H9 (cell line): ENCODE results near the gene RHOV. TPM values are rescaled to one million over a fixed set of nuclear protein-coding genes. Genes with fewer than 3 reads are reported as not detected.

Source experiments
- DNase-seq: peaks from one replicate; pipeline ENCODE4 v3.0.0-alpha.2; 2017
- H2AFZ ChIP-seq: one replicate; pipeline ENCODE4 v1.6.1; 2013; ENCODE audit warnings: mild to moderate bottlenecking, low read length, control low read depth, moderate library complexity
- H2AK5ac ChIP-seq: 2 replicates; pipeline ENCODE4 v1.6.1; 2013; ENCODE audit warnings: low read length, control low read depth, mixed read lengths; ENCODE audit not compliant: insufficient read length
- H2BK120ac ChIP-seq: one replicate; pipeline ENCODE4 v1.6.1; 2013; ENCODE audit warnings: low read depth, mild to moderate bottlenecking, low read length, control low read depth, inconsistent platforms; ENCODE audit not compliant: poor library complexity, severe bottlenecking
- H2BK12ac ChIP-seq: 2 replicates; pipeline ENCODE4 v1.6.1; 2013; ENCODE audit warnings: low read length, control low read depth, mixed read lengths, low read depth; ENCODE audit not compliant: insufficient read length
- H2BK15ac ChIP-seq: 2 replicates; pipeline ENCODE4 v1.6.1; 2013; ENCODE audit warnings: low read depth, low read length, control low read depth
- H2BK20ac ChIP-seq: one replicate; pipeline ENCODE4 v1.6.1; 2013; ENCODE audit warnings: low read depth, mild to moderate bottlenecking, low read length, control low read depth, inconsistent platforms; ENCODE audit not compliant: poor library complexity, severe bottlenecking
- H2BK5ac ChIP-seq: 2 replicates; pipeline ENCODE4 v1.6.1; 2013; ENCODE audit warnings: low read length, control low read depth, mixed read lengths; ENCODE audit not compliant: insufficient read length
- H3K14ac ChIP-seq: 2 replicates; pipeline ENCODE4 v1.6.1; 2013; ENCODE audit warnings: low read length, control low read depth; ENCODE audit not compliant: insufficient read depth
- H3K18ac ChIP-seq: 2 replicates; pipeline ENCODE4 v1.6.1; 2013; ENCODE audit warnings: low read depth, mild to moderate bottlenecking, mixed read lengths, low read length, control low read depth; ENCODE audit not compliant: insufficient read length
- H3K23ac ChIP-seq: 2 replicates; pipeline ENCODE4 v1.6.1; 2013; ENCODE audit warnings: low read length, control low read depth, mixed read lengths, low read depth; ENCODE audit not compliant: insufficient read length
- H3K23me2 ChIP-seq: 2 replicates; pipeline ENCODE4 v1.6.1; 2013; ENCODE audit warnings: low read depth, mild to moderate bottlenecking, mixed read lengths, low read length, control low read depth; ENCODE audit not compliant: insufficient read length, poor library complexity, severe bottlenecking
- H3K27ac ChIP-seq: 2 replicates; pipeline ENCODE4 v1.5.1; 2013; ENCODE audit warnings: low read length, control low read depth, mixed read lengths, low read depth; ENCODE audit not compliant: insufficient read length
- H3K27me3 ChIP-seq: 2 replicates; pipeline ENCODE4 v1.6.1; 2013; ENCODE audit warnings: low read length, control low read depth, inconsistent platforms; ENCODE audit not compliant: insufficient read depth
- H3K4ac ChIP-seq: 2 replicates; pipeline ENCODE4 v1.6.1; 2013; ENCODE audit warnings: low read depth, mild to moderate bottlenecking, control low read depth, inconsistent platforms, low read length, moderate library complexity
- H3K4me1 ChIP-seq: 2 replicates; pipeline ENCODE4 v1.6.1; 2013; ENCODE audit warnings: low read length, control low read depth, inconsistent platforms; ENCODE audit not compliant: insufficient read depth
- H3K4me2 ChIP-seq: 2 replicates; pipeline ENCODE4 v1.6.1; 2013; ENCODE audit warnings: low read length, control low read depth, mixed read lengths; ENCODE audit not compliant: insufficient read length, insufficient read depth
- H3K56ac ChIP-seq: 2 replicates; pipeline ENCODE4 v1.6.1; 2013; ENCODE audit warnings: low read depth, mild to moderate bottlenecking, mixed read lengths, low read length, control low read depth; ENCODE audit not compliant: insufficient read length
- H3K79me1 ChIP-seq: 2 replicates; pipeline ENCODE4 v1.6.1; 2013; ENCODE audit warnings: low read depth, mild to moderate bottlenecking, moderate library complexity, low read length, control low read depth, inconsistent platforms; ENCODE audit not compliant: insufficient read depth, poor library complexity, severe bottlenecking
- H3K79me2 ChIP-seq: 2 replicates; pipeline ENCODE4 v1.6.1; 2013; ENCODE audit warnings: low read length, control low read depth, inconsistent platforms; ENCODE audit not compliant: insufficient read depth
- H3K9ac ChIP-seq: 2 replicates; pipeline ENCODE4 v1.6.1; 2013; ENCODE audit warnings: low read length, control low read depth, mixed read lengths; ENCODE audit not compliant: insufficient read length; ENCODE audit errors: extremely low read depth
- H3K9me3 ChIP-seq: one replicate; pipeline ENCODE4 v1.6.1; 2013; ENCODE audit warnings: low read depth, low read length, inconsistent platforms; ENCODE audit not compliant: control insufficient read depth
- H3T11ph ChIP-seq: one replicate; pipeline ENCODE4 v1.6.1; 2013; ENCODE audit warnings: mild to moderate bottlenecking, low read length, control low read depth, inconsistent platforms
- H4K20me1 ChIP-seq: one replicate; pipeline ENCODE4 v1.6.1; 2013; ENCODE audit not compliant: control insufficient read depth, insufficient read length, insufficient read depth
- H4K5ac ChIP-seq: 2 replicates; pipeline ENCODE4 v1.6.1; 2013; ENCODE audit warnings: low read depth, mild to moderate bottlenecking, mixed read lengths, low read length, control low read depth; ENCODE audit not compliant: insufficient read length
- H4K8ac ChIP-seq: replicated peaks from 2 replicates; pipeline ENCODE4 v1.6.1; 2013; ENCODE audit warnings: low read length, control low read depth, mixed read lengths, low read depth; ENCODE audit not compliant: insufficient read length
- H4K91ac ChIP-seq: 2 replicates; pipeline ENCODE4 v1.6.1; 2013; ENCODE audit warnings: low read depth, mild to moderate bottlenecking, moderate library complexity, mixed read lengths, low read length, control low read depth; ENCODE audit not compliant: insufficient read length
- H3K27ac Mint-ChIP-seq, 3 experiments: 2 replicates in 2 of 3; 3 replicates in 1 of 3; pipeline ENCODE4 v1.8.0; 2020 to 2021; ENCODE audit warnings: mixed read lengths in 3 of 3, mild to moderate bottlenecking in 1 of 3, moderate library complexity in 1 of 3
- H3K27me3 Mint-ChIP-seq: 2 replicates; pipeline ENCODE4 v1.8.0; 2021; ENCODE audit warnings: low read depth, mild to moderate bottlenecking, moderate library complexity, mixed read lengths
- H3K36me3 Mint-ChIP-seq, 3 experiments: 2 replicates in 2 of 3; 3 replicates in 1 of 3; pipeline ENCODE4 v1.8.0; 2020 to 2021; ENCODE audit warnings: low read depth in 3 of 3, mixed read lengths in 3 of 3; ENCODE audit not compliant: insufficient read depth in 1 of 3
- H3K4me1 Mint-ChIP-seq, 2 experiments: 2 replicates each; pipeline ENCODE4 v1.8.0; 2020; ENCODE audit warnings: mixed read lengths in 2 of 2
- H3K4me3 Mint-ChIP-seq, 2 experiments: 2 replicates in 1 of 2; 3 replicates in 1 of 2; pipeline ENCODE4 v1.8.0; 2020 to 2021; ENCODE audit warnings: mild to moderate bottlenecking in 2 of 2, mixed read lengths in 2 of 2, moderate library complexity in 1 of 2
- H3K9me3 Mint-ChIP-seq, 2 experiments: 2 replicates in 1 of 2; 3 replicates in 1 of 2; pipeline ENCODE4 v1.8.0; 2020; ENCODE audit warnings: mild to moderate bottlenecking in 2 of 2, mixed read lengths in 2 of 2, moderate library complexity in 1 of 2
- WGBS: extraction: QIAGEN DNeasy Blood & Tissue Kit; methylation state at CpG from one replicate; pipeline ENCODE4 v1.1.7; 2013; ENCODE audit warnings: missing lambda C conversion rate, low lambda C conversion rate, mixed read lengths; ENCODE audit not compliant: insufficient read length; ENCODE audit errors: extremely low coverage; 5-methylcytosine and 5-hydroxymethylcytosine counted together
- total RNA-seq: library from RNA; stranded (reverse); gene quantifications from 2 replicates; pipeline ENCODE4 v1.2.1, GENCODE V29; 2021
- TF ChIP-seq, protein P1 (sequence below): fragments of 200-600 bp; sonication (generic); conservative IDR thresholded peaks from 3 replicates; pipeline ENCODE4 v1.8.0; 2021; ENCODE audit warnings: antibody characterized with exemption, mild to moderate bottlenecking

RHOV gene
- total RNA-seq, 1 experiment from 2014 or later = 3.9 TPM

DNA sequence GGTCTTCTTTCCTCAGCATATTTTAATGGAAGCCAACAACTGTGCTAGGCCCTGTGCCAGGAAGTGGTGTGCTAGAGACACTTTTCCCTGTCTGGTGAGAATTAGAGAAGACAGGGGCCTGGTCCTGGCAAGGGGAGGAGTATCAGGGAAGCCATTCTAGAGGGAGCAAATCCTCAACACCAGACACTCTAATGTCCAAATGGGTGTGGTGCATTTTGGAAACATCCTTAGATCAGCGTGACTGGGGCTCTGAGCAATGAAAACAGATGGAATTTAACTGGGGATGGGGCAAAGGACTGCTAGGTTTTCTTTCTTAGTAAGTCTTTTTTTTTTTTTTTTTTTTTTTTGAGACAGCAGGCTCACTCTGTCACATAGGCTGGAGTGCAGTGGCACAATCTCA is 12.6 kb upstream of the RHOV start:
- Histone ChIP-seq H4K5ac (no peak overlapping the region), H3K27ac (no peak overlapping the region), H2AK5ac (no peak overlapping the region), H3K4me2 (no peak overlapping the region), H3K79me1 (no peaks in the 10 kb centered on the region), H3K4ac (no peak overlapping the region), H2AFZ (no peak overlapping the region), H3K9ac (no peak overlapping the region), H4K20me1 (no peaks in the 10 kb centered on the region), H2BK12ac (no peak overlapping the region), H2BK15ac (no peak overlapping the region), H2BK120ac (no peak overlapping the region), H4K91ac (no peak overlapping the region), H4K8ac (no peak overlapping the region), H2BK5ac (no peak overlapping the region), H3K23me2 (no peaks in the 10 kb centered on the region), H3K9me3 (no peaks in the 10 kb centered on the region), H3K79me2 (no peaks in the 10 kb centered on the region), H3K23ac (no peak overlapping the region), H2BK20ac (no peak overlapping the region), H3K4me1 (no peaks in the 10 kb centered on the region), H3K27me3 (no peaks in the 10 kb centered on the region), H3K18ac (no peak overlapping the region), H3K14ac (no peak overlapping the region), H3K56ac (no peak overlapping the region), H3T11ph (no peak overlapping the region)
- H3K27ac Mint-ChIP-seq = no peak overlapping the region
- no peaks in the 10 kb centered on the region for H3K36me3 Mint-ChIP-seq
- no peak overlapping the region for H3K4me3 Mint-ChIP-seq
- no CpG with 5 or more reads among the region's 1 CpG for WGBS
- no peaks in the 10 kb centered on the region for H3K4me1 Mint-ChIP-seq
- peaks cover 5 to 7% of the 10 kb centered on the region in 2 experiments; a peak in 4 of 5 replicates for H3K9me3 Mint-ChIP-seq
- DNase-seq = no peak
- TF ChIP-seq, protein P1, sequence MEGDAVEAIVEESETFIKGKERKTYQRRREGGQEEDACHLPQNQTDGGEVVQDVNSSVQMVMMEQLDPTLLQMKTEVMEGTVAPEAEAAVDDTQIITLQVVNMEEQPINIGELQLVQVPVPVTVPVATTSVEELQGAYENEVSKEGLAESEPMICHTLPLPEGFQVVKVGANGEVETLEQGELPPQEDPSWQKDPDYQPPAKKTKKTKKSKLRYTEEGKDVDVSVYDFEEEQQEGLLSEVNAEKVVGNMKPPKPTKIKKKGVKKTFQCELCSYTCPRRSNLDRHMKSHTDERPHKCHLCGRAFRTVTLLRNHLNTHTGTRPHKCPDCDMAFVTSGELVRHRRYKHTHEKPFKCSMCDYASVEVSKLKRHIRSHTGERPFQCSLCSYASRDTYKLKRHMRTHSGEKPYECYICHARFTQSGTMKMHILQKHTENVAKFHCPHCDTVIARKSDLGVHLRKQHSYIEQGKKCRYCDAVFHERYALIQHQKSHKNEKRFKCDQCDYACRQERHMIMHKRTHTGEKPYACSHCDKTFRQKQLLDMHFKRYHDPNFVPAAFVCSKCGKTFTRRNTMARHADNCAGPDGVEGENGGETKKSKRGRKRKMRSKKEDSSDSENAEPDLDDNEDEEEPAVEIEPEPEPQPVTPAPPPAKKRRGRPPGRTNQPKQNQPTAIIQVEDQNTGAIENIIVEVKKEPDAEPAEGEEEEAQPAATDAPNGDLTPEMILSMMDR = no peak
- H3K27me3 Mint-ChIP-seq = peaks cover 1% of the 10 kb centered on the region
